HG03521 (cell line): ENCODE data around the gene MROH7.
"Not testable (repeated sequence)": the region's sequence is repeated elsewhere in the genome, so short reads cannot be mapped to it uniquely, and the experiment has no call there.

Experiments
- ATAC-seq: cut with Tn5 transposase; IDR thresholded peaks from one replicate; pipeline ENCODE4 v1.9.1; 2021; ENCODE audit warnings: mild to moderate bottlenecking, moderate library complexity; ENCODE audit not compliant: unreplicated experiment

Gene MROH7

DNA sequence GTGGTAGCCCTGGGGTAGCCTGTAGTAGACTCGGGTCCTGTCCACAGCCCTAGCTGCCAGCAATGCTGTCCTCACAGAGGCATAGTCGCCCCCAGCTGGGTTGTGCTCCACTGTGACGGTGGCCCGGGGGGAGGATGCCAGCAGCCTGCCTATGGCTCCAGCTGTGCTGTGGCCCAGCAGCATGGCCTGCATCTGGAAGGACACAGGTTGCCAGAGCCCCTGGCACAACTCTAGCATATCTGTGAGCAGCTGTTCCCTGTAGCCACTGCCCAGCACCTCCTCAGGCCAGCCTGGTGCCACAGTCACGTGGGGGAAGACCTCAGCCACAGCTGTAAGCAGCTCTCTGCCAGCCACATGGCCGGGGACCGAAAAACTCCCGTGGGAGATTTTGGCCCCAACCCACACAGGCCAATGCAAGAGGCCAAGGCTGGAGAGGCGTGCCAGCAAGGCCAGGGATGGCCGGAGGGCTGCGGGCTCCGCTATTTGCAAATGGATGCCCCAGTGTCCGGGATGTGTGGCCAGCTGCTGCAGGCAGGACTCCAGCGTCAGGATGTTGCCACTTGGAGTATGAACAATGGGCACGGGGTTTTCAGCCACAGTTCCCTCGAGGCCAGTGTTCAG lies 32.2 kb upstream of the MROH7 start:
- ATAC-seq, result no peak

DNA sequence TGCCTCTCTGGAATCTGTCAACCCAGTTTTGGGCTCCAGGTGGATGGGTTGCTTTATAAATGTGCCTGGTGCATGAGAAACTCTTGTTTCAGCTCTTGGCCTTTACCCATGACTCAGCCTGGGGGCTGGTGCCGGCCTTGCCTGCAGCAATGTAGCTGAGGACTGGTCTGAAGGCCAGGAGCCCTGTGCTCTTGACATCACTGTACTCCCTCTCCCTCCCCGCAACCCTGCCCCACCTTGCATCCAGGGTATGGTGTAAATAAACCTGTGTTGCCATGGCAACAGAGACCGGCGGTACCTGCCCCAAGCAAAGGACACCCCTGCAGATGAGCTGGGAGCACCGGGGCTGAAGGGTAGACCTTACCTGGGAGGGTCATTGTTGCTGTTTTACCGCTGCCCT lies 31.5 kb upstream of the MROH7 start:
- ATAC-seq, result no peak

DNA sequence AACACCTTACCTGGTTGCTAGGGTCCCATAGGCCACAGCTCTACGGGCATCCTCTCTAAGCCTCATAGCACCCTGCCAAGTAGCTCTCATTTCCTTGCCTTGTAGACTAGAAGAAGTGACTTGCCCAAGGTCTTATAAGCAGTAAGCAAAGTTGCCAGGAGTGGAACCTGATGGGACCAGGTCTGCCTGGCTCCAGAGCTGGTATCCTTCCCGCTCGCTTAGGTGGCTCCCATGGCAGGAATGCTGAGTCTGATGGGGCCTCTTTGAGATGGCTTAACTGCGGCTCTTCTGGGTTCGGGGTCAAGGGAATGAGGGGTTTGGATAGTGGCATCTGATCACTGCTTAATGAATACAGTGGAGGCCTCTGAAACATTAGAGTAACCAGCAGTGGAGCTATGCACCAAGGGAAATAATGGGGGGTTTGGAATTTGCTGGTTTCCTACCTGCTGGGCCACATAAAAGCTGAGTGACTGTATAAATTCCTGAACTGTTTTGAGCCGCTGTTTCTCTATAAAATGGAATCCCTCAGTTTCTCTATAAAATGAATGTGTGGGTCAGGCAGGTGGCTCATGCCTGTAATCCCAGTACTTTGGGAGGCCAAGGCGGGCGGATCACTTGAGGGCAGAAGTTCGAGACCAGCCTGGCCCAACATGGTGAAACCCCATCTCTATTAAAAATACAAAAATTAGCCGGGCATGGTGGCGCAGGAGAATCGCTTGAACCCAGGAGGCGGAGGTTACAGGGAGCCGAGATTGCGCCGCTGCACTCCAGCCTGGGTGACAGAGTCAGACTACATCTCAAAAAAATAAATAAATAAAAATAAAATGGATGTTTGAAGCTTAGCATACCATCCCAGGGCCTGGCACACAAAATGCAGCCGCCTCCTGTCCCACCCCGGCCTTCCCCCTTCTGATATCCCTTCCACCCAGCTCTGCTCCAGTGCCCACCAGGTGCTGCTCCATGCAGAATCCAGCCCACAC lies 30.7 kb upstream of the MROH7 start:
- no peak for ATAC-seq

DNA sequence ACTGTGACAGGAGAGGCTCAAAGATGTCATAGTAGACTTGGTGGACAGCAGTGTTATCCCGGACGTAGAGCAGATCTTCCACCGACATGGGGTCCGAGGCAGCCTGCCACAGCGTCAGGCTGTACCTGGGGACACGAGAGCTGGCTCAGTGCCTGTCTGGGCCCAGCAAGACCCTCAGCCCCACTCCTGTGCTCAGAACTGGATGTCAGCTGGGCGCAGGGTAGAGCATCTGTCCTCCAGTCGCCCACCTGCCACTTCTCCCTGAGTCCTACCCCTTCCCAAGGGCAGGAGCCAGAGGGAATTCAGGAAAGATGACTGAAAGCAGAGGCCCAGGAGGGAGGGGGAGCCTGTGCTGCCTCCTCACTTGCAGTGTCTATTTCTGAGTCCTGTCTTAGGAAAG lies 30.0 kb upstream of the MROH7 start:
- ATAC-seq, result no peak

DNA sequence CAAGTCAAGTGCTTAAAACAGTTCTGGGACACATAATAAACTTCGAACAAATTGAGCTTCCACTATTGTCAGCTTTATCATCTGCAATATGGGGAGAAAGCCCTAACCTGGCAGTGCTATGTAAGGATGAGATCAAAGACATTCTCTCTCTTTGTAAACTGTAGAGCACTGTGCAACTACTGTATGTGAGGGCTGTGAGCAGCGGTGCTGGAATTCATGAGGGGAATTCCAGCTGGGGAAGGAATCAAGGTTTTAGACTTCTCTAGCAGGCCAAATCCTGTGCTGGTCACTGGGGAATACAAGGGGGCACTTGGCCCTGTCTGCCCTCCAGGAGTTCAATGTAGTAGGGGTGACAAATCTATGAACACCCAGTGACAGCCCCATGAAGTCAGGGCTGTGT lies 27.6 kb upstream of the MROH7 start:
- no peak for ATAC-seq

DNA sequence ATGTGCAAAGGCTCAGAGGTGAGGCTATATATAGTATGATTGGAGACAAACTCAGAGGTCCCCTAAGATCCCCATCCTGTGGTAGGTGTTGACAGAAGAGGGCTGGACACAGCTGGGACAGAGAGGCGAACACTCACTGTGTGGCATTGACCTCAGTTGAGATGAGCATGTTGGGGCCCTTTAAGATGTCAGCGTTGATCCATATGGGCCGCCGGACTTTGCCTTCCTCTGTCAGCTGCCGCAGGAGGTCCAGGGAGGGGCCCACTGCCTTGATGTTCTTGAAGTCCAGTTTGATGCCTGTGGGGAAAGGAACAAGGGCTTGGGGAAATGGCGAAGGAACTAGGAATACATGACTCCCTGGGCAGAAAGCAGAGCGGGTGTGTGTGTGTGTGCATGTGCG lies 27.0 kb upstream of the MROH7 start:
- ATAC-seq, result no peak

DNA sequence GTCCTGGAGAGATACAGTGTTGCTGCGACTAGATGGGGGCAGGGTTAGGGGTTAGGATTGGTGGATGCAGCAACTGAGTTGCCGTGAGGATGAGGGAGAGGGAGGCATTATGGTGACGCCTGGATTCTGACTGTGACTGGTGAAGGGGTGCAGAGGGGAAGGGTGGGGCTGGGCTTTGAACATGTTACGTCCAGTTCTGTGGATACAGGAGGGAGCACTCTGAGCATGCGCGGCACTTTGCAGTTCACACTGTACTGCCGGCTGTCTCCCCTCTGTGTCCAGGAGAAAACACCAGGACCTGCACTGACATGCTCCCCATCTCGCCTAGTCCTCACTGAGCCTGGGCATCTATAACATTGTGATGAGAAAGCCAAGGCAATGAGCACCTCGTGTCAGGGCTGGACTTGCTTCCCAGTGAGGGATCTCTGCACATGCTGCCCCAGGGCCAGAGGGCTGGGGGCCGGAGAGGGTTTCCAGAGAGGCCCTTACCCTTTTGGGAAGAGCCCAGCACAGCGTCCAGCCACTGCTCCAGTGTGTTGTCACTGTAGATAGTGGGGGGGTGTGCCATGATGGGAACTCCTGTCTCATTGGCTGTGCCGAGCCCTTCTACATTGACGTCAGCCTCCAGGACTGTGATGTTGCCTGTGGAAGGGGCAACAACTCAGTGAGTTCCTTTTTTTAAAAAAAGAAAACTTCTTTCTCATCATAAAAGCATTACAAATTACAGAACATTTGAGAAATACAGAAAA lies 25.9 kb upstream of the MROH7 start:
- no peak for ATAC-seq

DNA sequence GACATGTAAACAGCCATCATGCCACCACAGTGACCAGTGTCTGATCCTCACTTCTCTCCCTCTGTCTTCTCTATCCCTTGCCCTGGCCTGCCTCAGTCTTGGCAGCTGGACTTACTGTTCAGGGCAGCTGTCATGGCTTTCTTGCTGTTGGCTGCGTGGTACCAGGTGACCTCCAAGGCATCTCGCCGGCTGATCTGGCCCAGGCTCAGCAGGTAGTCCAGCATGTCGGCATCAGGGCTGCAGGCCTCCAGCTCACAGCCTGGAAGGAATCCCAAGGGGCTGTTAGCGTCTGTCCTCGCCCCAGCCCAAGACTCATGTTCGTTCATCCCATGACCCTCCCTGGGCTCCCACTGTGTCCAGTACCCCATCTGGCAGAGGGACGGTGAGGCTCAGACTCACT lies 21.8 kb upstream of the MROH7 start:
- no peak for ATAC-seq

DNA sequence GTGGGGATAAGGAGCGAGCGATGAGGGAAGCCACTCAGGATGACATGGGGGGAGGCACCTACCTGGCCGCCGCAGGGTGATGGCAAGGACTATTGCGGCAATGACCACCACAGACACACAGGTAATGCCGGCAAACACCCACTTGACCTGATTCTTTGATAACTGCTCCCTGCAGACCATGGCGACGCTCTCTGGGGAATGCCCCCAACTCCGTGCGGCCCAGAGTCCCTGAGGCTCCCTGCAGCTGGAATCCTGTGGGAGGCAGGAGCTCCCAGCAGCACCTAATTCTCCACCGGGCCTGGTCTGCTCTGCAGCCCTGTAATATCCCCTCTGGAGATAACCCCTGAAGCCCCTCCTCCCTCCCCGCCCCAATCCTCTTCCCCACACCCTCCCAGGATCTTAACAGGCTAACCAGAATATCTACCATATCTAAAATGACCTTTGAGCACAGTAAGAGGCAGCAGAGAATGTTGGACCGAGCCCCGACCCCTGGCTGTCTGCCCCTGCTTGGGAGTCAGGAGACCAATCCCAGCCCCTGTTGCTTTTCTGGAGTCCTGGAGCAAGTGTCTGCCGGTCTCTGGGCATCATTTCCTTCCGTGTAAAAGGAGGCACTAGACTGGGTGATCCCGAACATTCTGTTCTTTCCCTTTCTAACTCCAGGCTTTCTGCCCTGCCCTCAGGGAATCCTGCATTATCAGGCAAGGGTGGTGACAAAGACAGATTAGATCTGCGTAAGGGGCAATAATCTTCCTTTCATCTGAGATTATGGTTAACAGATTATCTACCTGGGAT lies 18.2 kb upstream of the MROH7 start, which contains the start of gene FAM151A:
TSS of gene FAM151A (minus strand) at position 310 of the 792 bp plus-strand sequence. CDS start at position 180, 130 bp downstream.
- ATAC-seq, result no peak

DNA sequence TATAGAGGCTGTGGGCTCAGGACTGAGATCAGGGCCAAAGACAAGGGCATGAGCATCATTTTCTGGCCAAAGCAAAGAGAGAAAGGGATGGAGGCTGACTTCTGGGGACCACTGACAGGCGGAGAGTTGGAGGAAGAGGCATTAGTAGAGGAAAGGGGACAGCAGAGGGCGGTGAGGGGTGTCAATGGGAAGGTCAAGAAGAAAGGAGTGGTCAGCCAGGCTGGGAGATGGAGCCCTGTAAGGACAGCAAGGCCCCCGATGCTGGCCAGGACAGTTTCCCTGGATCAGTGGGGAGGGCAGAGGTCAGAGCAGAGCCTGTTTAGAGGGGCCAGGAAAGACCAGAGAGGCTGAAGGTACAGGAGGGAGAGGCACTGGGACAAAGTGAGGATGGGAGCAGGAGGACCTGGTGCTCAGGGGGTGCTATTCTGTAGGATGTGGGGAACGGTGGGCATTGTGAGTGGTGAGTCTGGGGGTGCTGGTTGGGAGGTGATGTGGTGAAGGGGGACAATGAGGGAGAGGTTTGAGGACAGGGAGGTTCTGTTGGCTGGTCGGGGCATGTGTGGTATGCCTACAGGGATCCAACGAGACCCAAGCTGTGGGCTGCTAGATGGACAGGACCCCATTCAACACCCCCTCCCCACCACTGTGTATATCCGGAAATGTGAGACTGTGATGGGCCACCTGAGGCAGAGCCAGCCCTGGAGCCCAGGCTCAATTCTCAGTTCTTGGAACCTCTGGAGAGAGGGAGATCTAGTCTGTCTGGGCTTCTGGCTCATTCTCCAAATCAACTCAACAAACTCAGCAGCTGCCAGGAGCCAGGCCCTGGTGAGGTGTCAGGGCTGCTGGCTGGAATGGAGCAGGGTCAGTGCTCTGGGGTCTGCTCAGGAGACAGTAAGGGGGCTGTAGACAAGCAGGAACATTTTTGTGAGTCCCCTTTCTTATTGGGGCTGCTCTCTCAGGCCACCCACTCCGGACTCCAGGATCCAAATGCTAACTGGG lies 16.8 kb upstream of the MROH7 start:
- no peak for ATAC-seq

DNA sequence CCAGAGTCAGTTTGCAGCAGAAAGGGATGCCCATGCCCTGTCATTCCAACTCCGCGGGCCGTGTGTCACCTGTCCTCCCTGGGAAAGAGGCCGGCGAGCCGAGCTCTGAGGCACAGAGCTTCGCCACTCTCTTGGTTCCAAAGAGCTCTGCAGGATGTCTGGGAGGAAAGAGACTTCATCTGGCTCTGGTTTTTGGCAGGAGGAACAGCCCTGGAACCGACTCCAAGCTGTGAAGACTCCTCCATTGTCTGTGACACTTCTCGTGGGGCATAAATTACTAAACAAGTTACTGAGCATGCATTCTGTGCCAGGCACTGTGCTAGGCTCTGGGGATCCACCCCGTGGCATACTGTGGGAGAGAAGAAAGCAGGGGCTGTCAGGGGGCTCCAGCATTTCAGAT lies 14.4 kb upstream of the MROH7 start:
- ATAC-seq, result no peak

DNA sequence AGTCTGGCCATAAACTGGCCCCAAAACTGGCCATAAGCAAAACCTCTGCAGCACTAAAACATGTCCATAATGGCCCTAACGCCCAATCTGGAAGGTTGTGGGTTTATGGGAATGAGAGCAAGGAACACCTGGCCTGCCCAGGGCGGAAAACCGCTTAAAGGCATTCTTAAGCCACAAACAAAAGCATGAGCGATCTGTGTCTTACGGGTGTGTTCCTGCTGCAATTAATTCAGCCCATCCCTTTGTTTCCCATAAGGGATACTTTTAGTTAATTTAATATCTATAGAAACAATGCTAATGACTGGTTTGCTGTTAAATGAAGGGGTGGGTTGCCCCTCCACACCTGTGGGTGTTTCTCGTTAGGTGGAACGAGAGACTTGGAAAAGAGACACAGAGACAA lies 5.8 kb upstream of the MROH7 start:
- ATAC-seq, result not testable (repeated sequence)

DNA sequence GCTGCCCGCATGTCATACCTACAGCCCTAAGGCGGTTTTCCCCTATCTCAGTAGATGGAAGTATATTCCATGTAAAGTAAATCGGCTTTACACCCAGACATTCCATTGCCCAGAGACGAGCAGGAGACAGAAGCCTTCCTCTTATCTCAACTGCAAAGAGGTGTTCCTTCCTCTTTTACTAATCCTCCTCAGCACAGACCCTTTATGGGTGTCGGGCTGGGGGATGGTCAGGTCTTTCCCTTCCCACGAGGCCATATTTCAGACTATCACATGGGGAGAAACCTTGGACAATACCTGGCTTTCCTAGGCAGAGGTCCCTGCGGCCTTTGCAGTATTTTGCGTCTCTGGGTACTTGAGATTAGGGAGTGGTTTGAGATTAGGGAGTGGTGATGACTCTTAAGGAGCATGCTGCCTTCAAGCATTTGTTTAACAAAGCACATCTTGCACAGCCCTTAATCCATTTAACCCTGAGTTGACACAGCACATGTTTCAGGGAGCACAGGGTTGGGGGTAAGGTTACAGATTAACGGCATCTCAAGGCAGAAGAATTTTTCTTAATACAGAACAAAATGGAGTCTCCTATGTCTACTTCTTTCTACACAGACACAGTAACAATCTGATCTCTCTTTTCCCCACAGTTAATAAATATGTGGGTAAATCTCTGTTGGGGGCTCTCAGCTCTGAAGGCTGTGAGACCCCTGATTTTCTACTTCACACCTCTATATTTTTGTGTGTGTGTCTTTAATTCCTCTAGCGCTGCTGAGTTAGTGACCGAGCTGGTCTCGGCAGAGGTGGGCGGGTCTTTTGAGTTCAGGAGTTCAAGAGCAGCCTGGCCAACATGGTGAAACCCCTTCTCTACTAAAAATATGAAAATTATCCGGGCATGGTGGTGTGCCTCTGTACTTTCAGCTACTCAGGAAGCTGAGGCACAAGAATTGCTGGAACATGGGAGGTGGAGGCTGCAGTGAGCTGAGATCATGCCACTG lies 4.8 kb upstream of the MROH7 start:
- not testable (repeated sequence) for ATAC-seq

DNA sequence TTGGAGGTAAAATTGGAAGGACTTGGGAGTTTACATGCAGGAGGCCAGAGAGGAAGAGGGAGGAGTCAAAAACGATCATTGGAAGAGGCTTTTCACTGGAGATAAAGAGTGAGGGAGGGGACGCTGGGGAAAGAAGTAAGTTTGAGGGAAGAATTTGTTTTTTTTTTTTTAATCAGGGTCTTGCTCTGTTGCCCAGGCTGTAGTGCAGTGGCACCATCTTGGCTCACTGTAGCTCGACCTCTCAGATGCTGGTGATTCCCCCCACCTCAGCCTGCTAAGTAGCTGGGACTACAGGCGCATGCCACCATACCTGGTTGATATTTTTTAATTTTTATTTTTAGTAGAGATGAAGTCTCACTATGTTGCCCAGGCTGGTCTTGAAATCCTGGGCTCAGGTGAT lies 1.2 kb upstream of the MROH7 start:
- ATAC-seq, result no peak

DNA sequence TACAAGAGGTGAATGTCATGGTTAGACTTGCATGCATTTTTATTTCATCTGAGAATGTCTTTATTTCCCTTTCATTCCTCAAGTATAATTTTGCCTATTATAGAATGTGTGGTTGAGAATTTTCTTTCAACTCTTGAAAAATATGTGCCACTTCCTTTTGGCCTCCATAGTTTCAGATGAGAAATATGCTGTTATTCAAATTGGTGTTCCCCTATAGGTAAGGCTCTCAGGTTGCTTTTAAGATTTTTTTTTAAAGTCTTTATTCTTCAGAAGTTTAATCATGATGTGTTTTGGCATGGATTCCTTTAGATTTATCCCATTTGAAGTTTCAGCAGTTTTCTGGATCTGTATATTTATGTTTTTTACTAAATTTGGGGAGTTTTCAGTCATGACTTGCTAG lies 2.1 kb downstream of the MROH7 start:
- no peak for ATAC-seq

DNA sequence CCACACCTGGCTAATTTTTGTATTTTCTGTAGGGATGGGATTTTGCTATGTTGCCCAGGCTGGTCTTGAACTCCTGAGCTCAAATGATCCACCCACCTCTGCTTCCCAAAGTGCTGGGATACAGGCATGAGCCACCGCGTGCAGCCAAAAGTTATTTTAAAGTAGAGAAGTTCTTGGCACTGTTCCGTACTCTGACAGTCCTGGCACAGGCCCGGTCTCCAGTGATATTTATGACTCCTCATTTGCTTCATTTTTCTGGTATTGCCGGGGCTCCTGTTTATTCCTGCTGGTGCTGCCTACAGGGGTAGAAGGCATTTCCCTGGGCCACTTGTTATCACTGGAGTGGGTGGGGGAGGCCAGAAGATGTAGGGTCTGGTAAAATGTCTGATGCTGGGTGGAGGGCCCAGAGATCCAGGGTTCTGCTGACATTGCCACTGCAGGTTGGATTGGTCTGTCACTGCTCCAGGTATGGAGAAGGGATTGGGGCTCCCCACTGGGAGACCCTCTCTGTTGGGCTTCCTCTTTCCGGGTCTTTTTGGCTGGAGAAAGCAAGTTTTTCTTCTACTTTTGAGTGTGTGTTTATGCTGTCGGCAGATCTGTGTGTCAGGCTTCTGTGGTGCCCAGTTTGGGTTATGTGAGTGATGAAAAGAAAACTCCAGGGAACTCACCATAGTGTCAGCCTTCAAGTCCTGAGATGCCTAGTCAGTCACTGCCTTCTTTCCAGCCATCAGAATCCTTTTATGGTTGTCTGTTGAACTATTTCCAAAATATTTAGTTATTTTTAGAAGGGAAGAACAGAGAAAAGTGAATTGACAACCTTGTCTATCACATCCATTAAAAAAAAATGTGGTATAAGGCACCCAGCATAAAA lies 4.5 kb downstream of the MROH7 start:
- ATAC-seq, result no peak

DNA sequence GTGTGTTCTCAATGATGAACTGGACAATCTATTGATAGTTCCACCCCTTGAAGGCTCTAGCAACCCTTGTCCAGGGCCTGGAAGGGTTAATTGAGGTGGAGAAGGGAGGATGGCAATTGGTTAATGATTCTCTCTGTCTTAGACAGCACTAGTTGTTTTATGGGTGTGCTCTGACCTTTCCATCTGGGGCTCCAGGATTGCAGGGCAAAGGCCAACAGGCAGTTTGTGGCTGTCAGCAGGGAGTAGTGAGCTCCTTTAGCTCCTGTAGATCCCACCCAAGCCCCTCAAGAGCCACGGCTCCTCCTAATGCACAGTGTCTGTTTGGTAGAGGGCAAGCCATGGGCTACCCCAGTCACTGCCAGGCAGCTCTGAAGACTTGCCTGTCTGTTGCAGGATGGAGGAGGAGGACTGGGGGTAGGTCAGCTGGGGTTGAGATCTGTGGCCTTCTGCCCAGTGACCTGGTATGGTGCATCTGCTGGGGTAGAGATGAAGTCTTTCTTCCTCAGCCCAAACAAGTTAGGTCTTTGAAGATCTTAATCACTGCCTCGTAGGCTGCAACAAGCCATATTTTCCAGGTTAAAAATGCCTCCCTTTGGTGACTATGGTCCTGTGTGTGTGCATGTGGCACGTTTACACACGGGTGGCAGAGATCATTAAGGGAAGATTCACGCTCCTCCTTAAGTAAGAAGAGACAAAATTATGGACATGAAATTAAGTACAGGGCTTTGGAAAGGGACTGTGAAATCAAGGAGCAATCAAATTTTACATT lies 7.7 kb downstream of the MROH7 start:
- no peak for ATAC-seq
